ENCODE measurements around the gene ALS2.
"Not testable (repeated sequence)": the region's sequence is repeated elsewhere in the genome, so short reads cannot be mapped to it uniquely, and the experiment has no call there.

The ALS2 gene

DNA sequence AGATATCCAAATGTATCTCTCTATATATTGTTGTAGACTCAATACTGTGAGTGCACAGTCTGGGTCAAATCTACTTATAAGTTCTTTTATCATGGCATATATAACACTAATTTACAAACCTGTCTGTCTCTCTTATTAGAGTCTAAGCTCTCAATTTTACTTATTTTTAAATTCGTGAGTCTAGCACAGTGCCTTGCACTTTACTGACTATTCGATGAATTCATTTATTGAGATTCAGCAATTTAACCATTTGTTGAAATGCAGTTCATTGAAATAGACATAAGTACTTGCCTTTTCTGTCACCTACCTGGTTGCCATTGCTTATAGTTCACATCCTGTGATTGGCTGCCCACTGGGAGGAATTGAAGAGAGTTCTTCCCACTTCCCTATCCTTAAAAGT, 10.3 kb upstream of the ALS2 start:
- no peak for DNase-seq

GRCh38 chr2:201790291-201790690, 9.6 kb upstream of the ALS2 start:
- no peak for DNase-seq

DNA sequence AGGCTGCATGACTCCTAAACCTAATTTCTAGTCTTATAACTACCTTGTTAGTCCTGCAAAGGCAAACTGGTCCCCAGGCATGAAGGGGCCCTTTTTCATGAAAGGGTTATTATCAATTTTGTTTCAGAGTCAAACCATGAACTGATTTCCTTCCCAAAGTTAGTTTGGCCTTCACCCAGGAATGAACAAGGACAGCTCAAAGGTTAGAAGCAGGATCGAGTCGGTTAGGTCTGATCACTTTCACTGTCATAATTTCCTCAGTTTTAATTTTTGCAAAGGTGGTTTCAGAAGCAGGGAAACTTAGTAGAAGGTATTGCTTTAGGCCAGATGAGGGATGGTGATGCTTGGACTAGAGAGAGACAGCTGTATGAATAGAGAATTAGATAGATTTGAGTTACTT, 8.7 kb upstream of the ALS2 start:
- no peak for DNase-seq

GRCh38 chr2:201788371-201788770, 7.6 kb upstream of the ALS2 start:
- no peak for DNase-seq

DNA sequence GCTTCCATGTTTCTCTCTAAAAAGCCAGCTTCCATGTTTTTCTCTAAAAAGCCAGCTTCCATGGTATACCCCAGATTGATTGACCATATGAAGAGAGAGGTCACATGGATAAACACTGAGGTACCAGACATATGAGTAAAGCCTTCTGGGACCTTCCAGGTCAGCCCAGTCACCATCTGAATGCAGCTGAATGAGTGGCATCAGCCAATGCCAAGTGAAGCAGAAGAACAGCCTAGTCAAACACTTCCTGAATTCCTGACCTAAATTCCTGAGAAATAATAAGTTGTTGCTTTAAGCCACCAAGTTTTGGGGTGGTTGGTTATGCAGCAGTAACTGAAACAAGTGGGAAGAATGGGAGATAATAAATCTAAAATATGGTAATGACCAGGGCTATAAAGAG, 5.7 kb upstream of the ALS2 start:
- no peak for DNase-seq

GRCh38 chr2:201785135-201785534, 4.4 kb upstream of the ALS2 start:
- DNase-seq, result no peak

DNA sequence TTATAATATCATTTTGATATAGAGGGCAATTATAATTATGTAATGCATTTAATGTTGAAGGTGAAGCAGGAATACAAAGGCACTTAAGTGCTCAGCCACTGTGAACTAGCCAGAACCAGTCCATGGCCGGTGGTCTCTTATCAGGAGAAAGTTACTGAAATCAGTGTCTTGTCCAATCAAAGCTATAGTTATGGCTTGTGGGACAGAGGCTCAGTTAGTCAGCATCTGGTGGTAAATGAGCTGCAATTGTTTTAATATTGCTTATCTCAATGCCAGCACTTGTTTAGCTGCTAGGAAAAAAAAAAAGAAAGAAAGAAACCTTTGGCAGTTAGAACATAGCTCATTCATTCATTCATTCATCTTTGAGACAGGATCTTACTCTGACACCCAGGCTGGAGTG, 3.8 kb upstream of the ALS2 start:
- DNase-seq, result no peak

DNA sequence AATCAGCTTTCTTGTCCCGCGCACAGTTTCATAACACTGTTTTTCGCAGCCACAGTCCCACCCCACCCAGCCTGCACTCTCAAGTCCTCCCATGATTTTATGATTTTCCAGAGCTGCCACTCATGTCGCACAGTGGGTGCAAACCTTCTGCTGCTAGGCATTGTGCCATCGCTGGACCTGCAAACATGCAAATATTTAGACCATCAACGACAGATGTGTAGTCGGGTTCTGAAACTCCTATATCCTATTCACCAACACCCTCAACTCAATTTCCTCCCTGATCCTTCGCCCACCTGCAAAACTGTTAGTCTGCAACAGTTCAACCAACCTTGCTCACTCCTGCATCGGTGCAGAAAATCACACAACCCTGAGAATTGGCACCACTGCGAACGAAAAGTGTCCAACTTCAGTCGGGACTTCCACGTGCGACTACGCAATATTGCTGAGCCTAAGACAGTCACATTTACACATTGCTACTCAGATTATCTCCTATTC, 871 bp upstream of the ALS2 start:
- DNase-seq, result no peak

- no peak for DNase-seq
Measured at GRCh38 chr2:201779901-201780673, 646 bp downstream of the ALS2 start.

DNA sequence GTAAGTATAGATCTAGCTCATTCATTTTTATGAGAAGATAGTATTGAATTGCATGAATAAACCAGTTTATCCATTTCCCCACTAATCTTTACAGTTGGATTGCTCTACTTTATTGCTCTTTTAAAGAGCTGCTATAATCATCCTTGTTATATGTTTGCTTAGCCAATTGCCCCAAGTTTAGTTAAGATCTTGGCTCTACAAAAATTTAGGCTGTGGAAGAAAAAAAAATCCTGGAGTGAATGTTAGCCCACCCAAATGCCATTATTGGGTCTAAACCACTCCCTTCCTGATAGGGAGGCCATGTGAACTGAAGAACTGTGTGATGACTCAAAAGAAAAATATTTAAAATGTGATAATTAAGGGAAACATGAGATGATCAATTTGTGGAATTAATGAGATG, 2.9 kb downstream of the ALS2 start:
- DNase-seq, result no peak

- no peak for DNase-seq
Measured at GRCh38 chr2:201777043-201777442, 3.7 kb downstream of the ALS2 start.

DNA sequence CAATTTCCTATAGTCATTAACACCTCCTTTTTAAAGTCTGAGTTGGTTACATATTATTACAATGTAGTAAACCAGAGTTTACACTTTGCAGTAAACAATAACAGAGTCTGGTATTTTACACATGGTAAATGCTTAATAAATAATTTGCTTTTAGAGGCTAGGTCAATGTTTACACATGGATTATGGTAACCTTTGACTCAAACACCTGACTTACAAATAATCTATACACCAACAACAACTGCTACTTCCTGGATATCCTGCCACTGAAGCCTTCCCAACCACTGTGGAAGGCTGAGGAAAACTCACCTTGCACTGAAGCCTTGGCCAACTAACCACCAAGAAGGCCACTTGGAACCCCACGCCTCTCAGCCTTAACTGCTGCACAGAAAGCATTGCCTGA, 5.4 kb downstream of the ALS2 start:
- DNase-seq, result no peak

- DNase-seq, result no peak
Measured at GRCh38 chr2:201774546-201774945, 6.2 kb downstream of the ALS2 start.

GRCh38 chr2:201773990-201774389, 6.7 kb downstream of the ALS2 start:
- no peak for DNase-seq

- no peak for DNase-seq
Measured at GRCh38 chr2:201769666-201770373, 10.9 kb downstream of the ALS2 start.

DNA sequence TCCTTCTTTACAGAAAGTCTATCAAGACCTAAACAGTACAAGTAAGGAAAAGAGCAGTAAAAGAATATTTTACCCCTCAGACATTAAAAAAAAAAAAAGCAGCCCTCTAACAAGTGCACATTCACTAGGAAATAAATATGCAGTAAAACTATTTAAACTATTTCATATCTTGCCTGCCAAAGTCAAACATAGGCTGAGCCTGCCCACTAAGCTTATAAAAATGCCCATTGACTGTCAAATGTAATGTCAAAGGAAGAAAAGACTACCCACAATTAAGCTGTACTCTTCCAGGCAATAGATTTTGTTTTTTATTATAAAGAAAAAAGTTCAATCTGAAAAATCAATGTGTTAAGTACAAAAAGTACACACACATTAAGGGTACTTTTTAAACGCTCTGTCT, 11.8 kb downstream of the ALS2 start:
- no peak for DNase-seq

DNA sequence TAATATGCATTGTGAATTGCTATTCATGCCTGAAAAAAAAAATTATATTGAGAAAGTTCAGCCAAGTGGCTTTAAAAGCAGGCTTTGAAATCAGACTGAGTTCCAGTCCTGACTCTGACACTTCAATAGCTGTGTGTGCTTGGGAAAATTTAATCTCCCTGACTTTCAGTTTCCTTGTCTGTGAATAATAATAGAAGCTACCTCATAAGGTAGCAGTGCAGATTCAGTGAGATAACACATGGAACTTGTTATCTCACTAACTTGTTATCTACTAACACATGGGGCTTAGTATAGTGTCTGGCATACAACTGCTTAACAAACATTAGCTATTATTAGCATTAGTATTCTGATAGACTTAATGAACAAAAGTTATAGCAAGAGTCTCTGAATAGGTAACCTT, 14.9 kb downstream of the ALS2 start:
- no peak for DNase-seq

DNA sequence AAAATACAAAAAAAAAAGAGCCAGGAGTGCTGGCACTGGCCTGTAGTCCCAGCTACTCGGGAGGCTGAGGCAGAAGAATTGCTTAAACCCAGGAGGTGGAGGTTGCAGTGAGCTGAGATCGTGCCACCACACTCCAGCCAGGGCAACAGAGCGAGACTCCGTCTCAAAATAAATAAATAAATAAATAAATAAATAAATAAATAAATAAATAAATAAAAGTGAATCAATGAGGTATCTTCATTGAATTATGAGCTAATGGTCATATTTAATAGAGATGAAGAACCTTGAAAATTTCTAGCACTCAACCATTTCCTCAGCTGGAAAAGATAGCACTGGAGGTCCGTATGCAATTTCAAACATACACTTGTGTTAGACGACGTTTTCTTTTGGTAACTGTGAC, 16.3 kb downstream of the ALS2 start:
- not testable (repeated sequence) for DNase-seq

DNA sequence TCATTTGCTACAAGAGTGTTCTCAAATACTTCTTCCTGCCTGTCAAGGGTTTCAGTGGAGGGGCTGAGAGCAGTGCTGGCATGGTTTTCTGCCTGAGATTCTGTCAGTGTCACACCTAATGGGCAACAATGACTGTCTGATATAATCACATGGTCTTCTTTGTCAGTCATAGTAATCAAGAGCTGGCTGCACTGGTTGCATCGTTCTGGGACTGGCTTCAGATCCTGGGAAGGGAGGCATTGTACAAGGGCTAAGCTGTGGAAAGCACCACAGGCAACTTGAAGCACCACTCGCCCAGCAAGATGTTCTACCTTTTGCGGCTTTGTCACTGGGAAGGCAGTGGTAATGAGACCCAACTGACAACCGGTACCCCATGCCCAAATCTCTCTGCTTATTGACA, 19.6 kb downstream of the ALS2 start:
- no peak for DNase-seq

DNA sequence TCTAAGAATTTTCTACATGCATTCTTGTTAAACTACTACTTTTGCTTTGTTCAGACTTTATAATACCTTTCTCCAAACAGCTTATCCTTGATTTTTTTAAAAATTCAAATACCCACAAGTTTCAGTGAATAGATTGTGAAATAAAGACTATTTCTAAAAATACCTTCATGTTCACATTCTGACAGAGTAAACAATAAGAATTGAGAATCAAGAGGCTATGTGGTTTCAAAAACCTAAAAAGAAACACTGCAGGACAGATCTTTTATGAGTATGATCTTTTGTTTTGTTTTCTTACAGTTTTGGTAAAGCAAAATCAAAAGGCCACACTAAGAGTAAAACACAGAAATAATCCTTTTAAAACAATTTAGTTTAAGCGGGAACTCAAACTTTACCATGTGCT, 21.2 kb downstream of the ALS2 start:
- no peak for DNase-seq

- DNase-seq, result no peak
Measured at GRCh38 chr2:201758873-201759272, 21.9 kb downstream of the ALS2 start.

GRCh38 chr2:201758234-201758633, 22.5 kb downstream of the ALS2 start:
- DNase-seq, result no peak

DNA sequence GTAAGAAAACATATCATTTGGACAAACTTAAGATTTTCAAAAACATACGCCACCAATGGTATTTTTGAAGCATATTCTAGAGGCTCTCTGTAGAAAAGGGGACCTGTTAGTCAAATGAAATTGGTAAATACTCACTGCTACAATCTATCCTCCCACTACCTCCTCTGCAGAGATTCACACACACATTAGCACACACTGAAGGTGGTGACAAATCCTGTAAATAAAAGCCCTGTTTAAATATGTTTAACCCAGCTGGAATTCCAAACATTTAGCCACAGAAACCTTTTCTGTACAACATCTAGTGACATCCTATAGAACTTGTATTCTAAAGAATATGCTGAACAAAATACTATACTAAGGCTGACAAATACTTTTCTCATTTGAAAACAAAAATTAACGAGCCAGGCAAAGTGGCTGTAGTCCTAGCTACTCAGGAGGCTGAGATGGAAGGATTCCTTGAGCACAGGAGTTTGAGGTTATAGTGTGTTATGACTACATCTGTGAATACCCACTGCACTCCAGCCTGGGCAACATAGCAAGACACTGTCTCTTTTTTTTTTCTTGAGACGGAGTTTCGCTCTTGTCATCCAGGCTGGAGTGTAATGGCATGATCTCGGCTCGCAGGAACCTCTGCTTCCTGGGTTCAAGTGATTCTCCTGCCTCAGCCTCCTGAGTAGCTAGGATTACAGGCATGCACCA, 25.9 kb downstream of the ALS2 start:
- DNase-seq, result no peak

- DNase-seq, result no peak
Measured at GRCh38 chr2:201751566-201751965, 29.2 kb downstream of the ALS2 start.
